Superior temporal gyrus (tissue), 1 donor: ENCODE results near the gene HINT3.
A peak's percentile ranks its signal among the peaks of the same experiment; 100 is the strongest.
"Not testable (repeated sequence)": the region's sequence is repeated elsewhere in the genome, so short reads cannot be mapped to it uniquely, and the experiment has no call there.

Source experiments
- DNase-seq: peaks from one replicate; pipeline ENCODE4 v3.0.0-alpha.2; 2016; ENCODE audit errors: extremely low spot score

Gene HINT3

DNA sequence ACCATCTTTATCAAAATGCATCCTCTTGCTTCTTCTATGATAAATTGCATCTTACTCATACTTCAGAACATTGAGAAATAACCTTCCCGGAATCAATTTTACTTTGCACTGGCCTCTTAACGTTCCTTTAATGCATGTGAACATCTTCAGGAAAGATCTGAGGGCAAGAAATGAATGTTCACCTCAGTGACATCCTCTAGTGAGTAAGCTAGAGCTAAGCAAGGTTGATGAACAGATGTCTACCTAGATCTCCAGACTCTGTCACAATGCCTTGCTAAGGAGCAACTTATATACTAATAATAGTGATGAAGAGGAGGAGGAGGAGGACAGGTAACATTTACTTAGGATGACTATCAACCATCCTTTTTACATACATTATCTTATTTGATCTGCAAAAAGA, 16.8 kb upstream of the HINT3 start:
- DNase-seq: no peak

DNA sequence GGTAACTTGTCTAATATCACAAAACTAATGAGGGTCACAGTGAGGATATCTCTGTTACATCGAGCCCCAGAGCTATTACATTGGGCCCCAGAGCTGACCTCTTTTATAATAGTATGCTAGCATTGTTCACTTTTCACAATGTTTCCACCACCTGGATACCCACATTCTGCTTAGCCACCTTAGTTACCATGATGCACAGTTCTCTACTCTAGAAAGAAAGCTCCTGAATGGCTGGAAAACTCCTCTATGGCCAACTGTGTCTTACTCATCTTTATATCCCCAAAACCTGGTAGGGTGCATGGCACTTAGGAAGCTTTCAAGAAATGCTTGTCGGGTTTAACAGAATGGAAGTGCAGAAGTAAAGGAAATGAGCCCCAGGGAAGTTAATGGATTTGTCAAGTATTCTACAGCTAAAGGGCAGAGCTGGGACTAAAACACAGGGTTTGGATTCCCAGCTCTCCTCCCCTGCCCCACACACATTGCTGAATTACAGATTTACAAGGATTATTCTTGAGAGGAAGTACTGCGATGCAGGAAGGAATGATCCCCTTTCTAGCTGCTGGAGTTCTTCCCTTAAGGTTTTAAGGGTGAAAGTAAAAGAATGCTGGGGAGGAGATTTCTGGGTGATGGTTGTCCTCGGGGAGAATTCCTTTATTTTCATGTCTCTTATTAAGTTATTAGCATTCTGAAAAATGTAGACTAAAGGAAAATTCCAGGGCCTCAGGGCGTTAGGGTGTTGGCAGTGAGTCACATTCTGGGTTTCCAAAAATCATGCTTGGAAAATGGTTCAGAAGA, 16.1 kb upstream of the HINT3 start:
- no peak for DNase-seq

DNA sequence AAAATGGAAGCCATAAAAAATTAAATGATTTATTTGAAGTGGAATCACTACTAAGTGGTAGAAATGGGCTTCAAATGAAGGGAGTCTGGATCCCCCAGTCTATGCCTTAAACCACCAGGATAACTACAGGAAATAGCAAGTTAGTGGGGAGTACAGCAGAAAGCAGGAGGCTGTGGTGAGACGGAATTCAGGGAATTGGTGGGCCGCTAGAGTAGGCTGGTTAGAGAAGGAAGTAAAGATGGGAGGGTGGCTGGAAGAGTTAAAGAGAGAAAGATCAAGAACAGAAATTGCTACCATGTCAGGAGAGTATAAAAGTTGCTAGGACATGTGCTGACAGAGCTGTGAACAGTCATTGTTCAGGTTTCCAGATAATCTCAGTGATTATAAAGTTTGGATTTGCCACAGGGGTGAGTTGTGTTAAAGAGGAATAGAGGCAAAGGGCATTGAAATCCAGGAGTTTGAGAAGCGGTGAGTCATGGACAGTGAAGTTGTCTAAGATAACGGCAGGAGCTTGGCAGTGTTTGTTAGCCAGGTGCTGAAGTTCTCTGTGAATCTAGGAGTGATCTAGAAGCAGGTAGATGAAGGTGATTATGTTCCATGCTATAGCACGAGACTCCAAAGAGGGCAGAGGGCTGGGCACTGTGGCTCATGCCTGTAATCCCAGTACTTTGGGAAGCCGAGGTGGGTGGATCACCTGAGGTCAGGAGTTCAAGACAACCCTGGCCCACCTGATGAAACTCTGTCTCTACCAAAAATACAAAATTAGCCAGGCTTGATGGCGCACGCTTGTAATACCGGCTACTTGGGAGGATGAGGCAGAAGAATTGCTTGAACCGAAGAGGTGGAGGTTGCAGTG, 13.7 kb upstream of the HINT3 start:
- no peak for DNase-seq

DNA sequence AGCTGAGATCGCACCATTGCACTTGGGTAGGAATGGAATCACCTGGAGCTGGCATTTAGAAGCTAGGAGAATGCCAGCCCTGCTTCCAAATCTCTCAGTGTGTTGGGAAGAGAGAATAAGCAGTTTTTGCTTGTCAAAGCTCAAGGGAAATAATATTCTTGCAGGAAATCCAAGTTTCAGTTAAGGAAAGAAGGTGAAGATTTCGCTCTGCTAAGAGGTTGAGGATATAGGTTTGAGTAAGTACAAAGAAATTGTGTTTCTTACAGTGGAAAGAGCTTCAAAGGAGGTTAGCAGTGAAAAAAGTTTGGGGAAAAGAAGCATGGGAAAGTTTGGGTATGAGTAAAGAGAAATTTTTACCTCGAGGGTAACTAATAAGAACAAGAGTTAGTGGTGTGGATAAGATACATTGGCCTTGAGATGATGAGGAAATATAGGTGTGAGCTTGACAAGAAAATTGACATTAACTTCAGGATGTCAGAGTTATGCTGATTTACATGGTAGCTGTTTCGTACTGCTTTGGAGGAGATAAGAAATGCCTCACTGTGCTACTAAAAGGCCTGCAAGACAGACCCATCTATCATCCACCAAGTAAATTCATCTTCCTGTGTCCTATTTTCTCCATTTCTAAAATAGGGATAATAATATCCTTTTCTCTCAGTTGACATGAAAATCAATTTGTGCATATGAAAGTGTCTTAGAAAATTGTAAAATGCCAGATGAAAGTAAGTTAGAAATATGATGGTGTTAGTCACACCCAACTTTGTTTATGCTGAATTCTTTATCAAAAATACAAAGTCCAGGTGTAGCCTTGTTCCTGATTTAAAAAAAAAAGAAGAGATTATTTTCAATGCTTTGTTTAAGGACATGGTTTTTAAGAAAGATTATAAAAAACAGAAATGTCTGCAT, 12.8 kb upstream of the HINT3 start:
- DNase-seq: no peak

DNA sequence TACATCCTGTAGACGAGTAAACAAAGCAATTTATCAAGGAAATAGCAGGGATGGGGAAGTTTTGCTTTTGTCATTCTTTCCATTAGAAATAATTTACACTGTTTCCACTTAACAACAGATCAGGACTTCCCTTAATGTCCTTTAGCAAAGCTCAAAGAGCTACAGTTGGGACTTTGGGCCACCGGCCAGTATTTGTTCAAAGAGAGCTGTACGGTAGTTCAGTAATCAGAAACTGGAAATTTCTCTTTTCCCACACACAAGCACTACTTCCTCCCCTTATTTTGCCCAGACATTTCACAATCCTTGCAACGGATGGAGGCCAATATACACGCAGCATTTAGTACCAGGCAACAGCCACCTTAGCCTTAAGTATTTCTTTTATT, 12.1 kb upstream of the HINT3 start:
- peak; percentile 82 for DNase-seq

DNA sequence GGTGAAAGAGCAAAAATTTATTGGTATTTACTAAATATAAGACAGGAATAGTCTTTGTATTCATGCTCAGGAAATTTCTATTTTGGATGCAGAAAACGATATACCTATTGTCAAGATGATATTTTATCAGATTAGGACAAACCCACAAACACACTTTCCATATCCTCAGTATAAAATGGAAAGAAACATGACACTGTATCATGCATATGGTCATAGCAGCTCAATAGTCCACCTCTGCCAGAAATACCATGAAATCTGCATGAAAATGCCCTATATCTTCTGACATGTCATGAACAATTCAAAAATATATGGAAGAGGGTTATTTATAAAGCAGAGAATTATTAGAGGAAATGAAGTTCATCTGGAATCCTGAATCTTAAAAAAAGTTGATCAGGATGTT, 11.7 kb upstream of the HINT3 start:
- DNase-seq: no peak

DNA sequence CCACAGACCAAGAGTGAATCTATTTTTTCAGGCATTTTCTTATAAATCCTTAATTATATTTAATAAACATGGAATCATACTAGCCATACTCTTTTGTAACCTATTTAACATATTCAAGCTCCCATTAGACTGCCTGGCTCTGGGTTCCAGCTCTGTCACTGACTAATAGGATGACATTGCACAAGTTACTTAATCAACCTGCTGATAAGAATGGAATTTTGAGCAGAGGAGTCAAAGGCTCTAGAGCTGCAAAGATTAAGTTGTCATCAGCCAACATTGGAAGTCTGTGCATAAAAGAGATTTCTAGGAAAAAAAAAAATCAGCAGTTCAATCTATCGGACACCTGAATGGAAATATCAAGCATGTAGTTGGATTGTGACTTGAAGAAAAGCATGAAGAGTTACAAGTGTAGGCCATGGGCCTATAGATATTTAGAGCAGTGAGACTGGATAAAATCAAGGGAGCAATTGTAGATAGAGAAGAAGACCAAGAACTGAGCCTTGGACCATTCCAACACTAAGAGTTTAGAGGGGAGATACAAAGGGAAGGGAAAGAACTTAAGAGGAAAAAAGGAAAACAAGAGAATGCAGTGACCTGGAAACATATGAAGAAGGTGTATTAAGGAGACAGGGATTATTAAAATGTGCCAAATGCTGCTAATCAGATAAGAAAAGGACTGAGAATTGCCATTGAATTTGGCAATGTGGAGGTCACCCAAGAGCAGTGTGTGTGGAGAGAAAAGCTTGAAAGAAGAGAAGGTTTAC, 11.0 kb upstream of the HINT3 start:
- DNase-seq: no peak

DNA sequence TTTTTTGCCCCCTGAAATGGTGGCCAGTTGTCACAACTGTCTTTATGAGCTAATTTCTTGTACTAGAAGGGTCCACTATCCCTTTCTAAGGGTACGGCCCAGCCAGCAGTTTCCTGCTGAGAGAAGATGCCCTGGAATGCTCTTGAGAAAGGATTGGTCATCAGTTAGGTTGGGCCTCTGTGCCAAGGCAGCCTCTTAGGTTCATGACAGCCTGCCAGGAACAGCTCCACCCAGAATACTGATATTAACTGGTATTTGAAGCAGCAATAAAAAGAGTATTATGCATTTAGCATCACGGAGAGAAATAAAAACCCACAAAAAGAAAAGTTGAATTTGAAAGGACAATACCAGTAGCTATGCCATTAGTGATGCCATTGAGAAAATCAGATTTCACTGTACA, 9.0 kb upstream of the HINT3 start:
- DNase-seq: no peak

DNA sequence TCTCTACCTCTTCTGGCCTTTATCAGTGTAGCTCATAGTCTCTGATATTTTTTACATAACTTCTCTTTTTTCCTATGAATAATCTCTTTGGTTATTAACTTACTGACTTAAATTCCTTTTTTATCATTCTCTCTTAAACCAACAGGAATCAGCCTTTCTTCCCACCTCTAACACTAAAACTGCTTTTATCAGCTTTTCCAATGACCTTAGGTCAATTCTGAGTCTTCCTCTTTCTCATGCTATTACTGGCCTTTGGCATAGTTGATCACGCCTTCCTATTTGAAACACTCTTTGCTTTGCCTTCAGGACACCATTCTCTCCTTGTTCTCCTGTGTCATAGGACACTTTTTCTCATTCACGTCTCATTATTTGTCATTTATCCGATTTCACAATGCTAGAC, 8.1 kb upstream of the HINT3 start:
- no peak for DNase-seq

DNA sequence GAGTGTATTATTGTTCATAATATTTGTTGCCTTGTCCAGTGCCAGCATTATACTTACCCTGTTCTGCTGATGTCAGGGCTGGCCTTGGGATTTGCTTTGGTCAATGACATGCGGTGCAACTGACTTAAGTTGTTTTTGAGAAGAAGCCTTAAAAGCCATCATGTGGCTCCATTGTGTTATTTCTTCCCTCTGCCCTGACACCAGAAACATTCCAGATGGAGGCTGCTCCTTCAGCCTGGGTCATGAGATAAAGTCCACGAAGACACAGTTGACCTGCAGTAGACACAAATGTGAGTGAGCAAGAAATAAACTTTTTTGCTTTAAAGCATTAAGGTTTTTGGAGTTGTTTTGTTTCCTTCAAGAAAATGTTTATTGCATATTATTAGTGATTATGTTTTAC, 7.5 kb upstream of the HINT3 start:
- no peak for DNase-seq

DNA sequence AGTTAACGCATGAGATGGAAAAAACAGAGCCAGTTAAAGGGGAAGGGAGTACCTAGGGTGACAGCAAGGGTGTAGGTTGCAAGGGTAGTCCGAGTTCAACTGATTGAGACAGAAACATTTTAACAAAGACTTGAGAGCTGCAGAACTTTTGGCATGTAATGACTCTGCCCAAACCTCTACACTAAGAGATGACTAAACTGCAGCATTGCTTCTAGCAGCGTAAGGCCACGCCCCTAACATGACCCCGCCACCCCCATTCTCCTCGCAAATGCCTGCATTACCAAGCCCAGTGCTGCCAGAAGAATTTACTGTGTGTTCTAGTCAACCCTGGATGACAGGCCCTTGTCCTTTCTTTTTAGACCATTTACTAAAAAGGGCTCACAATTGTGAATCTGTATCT, 6.3 kb upstream of the HINT3 start:
- DNase-seq: no peak

DNA sequence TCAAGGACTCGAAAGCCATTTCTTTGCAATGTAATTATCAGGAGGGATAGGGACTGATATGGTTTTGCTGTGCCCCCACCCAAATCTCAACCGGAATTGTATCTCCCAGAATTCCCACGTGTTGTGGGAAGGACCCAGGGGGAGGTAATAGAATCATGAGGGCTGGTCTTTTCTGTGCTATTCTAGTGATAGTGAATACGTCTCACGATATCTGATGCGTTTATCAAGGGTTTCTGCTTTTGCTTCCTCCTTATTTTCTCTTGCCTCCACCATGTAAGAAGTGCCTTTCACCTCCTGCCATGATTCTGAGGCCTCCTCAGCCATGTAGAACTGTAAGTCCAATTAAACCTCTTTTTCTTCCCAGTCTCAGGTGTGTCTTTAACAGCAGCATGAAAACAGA, 5.9 kb upstream of the HINT3 start:
- DNase-seq: not testable (repeated sequence)

DNA sequence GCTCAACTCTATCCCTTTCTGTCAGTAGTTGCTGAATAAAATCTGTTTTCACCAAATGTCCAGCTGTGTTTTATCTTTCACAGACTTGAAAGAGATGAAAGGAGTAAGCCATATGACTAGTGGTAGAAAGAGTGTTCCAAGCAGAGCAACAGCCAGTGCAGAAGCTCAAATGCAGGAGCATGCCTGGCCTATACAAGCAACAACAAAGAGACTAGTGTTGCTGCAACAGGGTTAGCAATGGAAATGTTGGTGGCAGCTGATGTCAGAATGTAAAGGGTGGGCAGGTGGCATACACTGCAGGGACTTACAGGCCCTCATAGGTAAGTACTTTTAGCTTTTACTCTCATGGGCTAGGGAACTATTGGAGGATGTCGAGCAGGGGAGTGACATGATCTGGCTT, 5.2 kb upstream of the HINT3 start:
- DNase-seq: no peak

DNA sequence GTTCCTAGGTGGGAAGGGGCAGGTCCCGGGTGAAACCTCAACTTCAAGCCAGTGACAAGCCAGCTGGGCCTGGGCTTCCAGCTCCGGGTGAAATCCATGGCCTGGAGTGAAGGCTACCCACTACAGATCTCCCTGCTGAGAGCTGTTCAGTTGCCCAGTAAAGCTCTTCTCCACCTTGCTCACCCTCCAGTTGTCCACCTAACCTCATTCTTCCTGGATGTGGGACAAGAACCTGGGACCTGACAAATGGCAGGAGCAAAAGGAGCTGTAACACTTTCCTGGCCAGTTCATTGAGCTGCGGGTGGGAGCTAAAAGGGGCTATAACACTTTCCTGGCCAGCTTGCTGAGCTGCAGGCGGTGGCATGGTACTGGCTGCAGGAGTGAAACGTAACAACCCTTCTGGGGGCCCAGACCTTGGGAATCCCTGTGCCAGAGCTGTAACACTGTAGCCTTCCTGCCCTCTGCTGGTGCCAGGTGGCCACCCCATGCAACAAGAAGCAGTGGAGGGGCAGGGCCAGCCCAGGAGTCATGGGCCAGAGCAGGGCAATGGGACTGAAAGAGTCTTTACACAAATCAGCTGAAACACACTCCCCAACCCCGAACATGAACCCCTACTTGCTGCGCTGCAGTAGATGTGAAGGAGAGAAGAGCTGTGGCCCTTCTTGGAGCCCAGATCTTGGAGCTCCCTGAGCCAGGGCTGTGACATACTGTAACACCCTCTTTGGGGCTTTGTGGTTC, 3.6 kb upstream of the HINT3 start:
- no peak for DNase-seq

DNA sequence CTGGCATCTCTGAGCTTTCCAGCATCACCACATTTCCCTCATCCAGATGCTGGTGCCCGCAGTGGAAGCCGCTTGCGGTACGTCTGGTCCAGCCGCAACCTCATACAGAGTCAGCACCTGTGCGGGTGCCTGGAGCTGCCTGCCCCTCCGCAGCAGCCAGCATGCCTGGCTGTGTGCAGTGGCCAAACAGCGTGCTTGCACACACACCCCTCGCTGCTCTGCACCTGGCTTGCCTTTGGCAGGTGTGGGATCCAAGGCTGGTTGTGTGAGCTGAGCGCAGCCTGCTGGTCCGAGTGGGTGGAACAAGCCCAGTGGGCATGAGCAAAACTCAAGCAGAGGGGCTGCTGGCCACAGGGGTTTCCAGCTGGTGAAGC, 3.1 kb upstream of the HINT3 start:
- DNase-seq: no peak

DNA sequence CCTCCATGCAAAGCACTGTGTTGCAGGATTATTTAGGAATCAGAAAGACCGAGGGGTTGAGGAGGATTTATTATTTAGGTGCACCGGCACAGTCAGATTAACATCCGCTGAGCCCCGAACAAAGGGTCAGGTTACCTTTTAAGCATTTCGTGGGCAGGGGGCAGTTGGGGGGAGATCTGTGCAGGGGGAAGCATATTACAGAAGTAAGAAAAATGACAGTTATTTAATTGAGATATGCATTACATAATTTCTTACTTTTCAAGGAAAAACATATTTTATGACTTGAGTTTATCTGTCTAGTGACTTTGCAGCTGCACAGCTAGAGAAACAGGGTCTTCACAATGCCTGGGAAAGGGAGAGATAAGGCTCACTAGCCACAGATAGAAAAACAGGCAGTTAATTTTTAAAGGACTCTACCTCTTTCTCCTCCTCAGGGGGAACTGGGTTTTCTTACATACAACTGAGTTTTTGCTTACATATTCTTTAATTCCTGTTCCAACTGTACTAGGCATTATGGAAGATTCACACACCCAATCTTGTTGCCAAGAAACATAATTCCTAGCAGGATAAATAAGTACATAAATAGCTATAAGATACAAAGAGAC, 1.7 kb upstream of the HINT3 start:
- no peak for DNase-seq

DNA sequence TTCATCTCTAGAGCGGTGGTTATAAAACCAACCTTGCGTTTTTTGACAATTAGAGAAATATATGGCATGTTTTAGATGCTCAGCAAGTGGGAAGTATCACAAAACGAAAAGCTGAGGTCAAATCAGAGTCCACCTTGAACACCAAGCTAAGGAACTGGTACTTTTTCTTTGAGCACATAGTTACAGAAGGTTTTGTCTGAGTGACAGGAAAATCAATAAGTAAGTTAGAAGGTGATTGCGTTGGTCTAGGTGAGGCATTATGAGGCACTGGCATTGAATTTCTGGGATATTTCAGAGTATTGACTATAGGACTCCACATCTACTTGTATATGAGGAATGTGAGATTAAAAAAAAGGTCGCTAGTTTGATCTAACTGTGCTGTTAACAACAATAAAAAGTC, 597 bp upstream of the HINT3 start:
- DNase-seq: no peak

DNA sequence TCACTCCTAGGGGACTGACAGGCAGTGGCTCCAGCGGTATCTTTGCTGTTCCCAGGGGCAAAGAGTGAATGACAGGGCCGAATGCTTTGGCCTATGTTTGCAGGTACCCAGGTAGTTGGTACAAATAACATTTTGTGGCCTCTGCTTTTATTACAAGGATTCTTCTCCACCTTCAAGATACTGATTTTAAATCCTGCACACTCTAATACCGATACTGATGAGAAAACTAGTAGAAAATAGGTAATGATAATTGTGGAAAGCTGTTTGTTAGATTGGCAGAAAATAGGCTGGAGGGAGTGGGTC, 772 bp downstream of the HINT3 start:
- peak; percentile 76 for DNase-seq

DNA sequence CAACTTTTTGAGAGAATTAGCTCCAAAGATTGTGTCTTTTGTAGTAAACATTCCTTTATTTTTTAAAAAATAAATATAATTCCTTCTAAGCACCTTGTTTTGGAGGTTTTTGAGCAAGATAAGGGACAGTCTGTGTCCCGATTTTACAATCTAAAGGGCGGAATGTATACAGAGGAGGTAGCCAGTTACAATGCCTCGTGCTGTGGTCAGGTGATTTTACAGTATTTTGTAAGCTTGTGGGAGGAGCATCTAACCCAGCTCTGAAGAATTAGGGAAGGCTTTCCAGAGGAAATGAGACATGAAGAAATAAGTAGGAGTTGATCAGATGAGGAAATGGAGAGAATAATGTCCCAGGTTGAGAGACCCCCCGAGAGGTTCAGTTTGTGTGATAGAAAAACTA, 1.3 kb downstream of the HINT3 start:
- peak; percentile 87 for DNase-seq

DNA sequence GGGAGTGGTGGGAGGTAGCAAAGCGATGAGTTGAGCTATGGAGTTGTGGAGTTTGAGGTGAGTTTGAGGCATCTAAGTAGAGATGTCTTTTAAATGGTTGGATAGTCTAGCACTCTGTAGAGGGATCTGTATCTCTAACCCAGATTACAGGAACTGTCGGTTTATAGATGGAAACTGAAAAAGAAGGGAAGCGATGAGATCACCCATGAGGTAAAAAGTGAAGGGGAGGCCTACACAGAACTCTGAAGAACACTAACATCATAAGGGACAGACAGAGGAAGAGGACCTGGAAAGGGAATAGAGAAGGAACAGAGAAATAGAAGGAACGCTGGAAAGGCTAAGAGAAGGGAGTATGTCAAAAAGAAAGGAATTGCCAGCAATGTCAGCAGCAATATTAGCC, 2.5 kb downstream of the HINT3 start:
- peak; percentile 29 for DNase-seq

DNA sequence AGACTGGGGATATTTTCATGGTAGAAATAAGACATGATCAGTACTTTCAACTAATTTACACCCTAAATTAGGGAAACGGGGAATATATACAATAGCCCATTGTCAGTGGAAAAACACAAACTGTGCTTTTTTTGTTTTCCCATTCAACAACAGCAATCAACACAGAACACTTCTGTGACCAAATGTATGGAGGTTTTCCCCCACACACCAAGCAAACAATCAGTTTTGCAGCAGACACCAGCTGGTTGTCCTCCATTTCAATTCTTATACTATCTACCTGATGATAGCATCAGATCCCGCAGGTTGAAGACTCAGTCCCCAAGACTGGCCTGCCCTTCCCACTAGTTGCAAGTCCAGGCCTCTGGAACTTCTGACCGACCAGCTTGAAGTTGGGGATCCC, 4.5 kb downstream of the HINT3 start:
- peak; percentile 90 for DNase-seq
